ENCODE measurements around the gene CDR2.

Gene CDR2

DNA sequence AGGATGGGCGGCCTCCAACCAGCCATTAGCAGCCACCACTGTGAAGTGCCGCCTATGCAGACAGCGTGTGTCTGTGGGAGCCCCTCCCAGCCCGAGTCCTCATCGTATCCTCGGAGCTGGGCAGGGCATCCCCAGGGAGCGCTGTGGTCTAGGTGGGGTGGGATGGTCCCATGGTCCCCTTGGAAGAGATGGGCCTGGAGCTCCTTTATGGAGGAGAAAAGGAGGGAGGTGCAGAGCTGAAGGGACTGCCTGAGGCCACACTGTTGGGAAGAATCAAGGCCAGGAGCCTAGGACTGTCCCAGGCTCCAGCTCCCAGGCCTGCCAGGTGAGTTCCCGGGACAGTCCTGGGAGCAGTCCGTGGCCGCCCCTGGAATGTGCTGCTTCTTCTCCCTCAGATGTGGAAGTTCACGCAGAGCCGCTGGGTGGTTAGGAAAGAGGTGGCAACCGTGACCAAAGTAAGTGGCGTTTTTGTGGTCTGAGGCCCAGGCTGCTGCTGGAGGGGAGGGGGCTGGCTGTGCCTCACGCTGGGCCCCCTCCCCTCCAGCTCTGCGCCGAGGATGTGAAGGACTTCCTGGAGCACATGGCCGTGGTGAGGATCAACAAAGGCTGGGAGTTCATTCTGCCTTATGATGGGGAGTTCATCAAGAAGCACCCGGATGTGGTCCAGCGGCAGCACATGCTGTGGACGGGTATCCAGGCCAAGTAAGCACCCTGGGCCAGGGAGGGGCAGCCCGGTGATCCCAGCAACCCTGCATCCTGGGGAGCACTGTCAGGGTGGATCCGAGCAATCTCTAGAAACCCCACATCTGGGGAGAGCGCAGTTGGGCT lies 50.2 kb downstream of the CDR2 start:
- TF ChIP-seq, protein P1, sequence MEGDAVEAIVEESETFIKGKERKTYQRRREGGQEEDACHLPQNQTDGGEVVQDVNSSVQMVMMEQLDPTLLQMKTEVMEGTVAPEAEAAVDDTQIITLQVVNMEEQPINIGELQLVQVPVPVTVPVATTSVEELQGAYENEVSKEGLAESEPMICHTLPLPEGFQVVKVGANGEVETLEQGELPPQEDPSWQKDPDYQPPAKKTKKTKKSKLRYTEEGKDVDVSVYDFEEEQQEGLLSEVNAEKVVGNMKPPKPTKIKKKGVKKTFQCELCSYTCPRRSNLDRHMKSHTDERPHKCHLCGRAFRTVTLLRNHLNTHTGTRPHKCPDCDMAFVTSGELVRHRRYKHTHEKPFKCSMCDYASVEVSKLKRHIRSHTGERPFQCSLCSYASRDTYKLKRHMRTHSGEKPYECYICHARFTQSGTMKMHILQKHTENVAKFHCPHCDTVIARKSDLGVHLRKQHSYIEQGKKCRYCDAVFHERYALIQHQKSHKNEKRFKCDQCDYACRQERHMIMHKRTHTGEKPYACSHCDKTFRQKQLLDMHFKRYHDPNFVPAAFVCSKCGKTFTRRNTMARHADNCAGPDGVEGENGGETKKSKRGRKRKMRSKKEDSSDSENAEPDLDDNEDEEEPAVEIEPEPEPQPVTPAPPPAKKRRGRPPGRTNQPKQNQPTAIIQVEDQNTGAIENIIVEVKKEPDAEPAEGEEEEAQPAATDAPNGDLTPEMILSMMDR (IDR thresholded peaks at IDR 0.05; ENCODE audit: control extremely low read depth, extremely low read depth, low read depth, missing control alignments): no peak
- no peak for DNase-seq (ENCODE audit: extremely low spot score)
- ChIA-PET CTCF (interaction anchor here (0.9 to 2.5 kb wide), 2 partner anchors 11 to 24 kb away, joined by 3 to 5 read pairs; no protein-coding TSS in a partner anchor), POLR2A (interaction anchor here (0.5 kb wide), 1 partner anchor 59 kb away, joined by 5 read pairs; no protein-coding TSS in a partner anchor)

DNA sequence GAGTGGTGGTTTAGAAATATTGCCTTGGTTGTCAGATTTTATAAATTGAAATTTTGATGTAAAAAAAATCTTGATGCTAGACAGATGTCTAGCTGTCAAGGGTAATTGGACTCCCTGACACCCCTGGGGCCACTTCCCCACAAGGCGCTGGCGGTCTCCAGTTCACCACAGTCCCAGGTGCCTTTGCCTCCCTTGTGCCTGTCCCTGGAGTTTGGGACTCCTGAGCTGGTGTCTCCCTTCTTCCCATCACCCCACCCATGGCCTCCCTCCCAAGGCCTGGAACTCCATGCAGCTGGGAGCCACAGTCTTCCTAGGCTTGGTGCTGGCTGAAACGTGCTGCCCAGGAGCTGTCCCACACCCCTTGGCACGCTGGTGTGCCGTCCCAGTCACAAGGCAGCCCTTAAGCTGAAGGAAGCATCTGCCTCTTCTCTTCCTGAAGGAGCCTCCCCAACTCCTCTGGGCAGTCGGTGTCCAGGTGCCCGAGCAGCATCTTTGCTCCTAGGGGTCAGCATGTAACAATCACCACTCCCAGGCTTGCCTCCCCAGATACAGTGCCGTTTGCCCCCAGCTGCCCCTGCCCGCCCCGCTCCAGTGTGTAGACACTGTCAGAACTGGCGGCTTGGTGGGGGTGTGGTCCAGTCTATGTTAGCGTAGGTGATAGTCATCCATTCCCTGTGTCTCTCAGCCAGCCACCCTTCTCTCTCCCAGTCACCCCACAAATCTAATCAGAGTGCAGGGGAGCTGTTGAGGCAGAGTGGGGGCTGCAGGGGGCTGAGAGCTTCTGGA lies 51.1 kb downstream of the CDR2 start:
- TF ChIP-seq, protein P1 (IDR thresholded peaks at IDR 0.05; ENCODE audit: control extremely low read depth, extremely low read depth, low read depth, missing control alignments): no peak
- no peak for DNase-seq (ENCODE audit: extremely low spot score)
- ChIA-PET POLR2A (interaction anchor here (0.5 kb wide), 1 partner anchor 60 kb away, joined by 5 read pairs; no protein-coding TSS in a partner anchor), CTCF (interaction anchor here (0.6 to 0.9 kb wide), 2 partner anchors 23 to 623 kb away, joined by 3 read pairs; no protein-coding TSS in a partner anchor)

DNA sequence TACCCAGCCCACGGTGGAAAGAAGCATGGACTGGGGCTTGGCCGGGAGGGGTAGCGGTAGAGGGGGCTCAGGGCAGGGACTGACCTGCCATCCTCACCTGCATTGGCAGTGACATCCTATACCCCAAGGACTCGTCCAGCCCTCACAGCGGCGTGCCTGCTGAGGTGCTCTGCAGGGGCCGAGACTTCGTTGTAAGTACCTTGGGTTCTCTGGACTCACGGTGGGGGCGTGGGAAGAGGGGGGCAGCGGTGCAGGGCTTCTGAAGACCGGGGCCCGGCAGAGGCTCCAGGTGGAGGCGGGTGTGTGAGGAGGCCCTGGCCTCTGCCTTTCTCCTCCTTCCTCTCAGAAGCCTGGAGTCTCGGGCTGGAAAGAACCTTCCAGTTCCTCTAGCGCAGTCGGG lies 51.7 kb downstream of the CDR2 start:
- TF ChIP-seq, protein P1 (IDR thresholded peaks at IDR 0.05; ENCODE audit: control extremely low read depth, extremely low read depth, low read depth, missing control alignments): no peak
- DNase-seq (ENCODE audit: extremely low spot score): no peak
- ChIA-PET POLR2A (no interaction called here), CTCF (no interaction called here)

DNA sequence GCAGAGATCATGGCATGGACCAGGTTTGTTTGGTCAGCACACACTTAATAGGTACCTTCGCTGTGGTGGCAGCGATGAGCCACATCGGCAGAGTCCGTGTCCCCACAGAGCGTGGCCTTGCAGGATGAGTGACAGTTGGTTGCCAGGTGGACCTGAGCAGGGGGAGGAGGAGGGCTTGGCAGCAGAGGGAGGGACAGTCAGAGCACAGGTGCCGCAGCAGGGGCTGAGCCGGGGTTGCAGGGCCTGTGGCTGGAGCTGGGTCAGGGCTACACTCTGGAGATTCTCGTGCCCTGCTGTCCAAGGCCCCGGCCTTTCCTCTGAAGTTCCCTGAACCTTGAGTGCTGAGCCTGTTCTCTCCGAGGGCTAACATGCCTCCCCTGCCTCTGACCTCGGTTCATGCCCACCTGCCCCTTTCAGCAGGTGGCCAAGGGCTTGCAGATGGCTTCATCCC lies 52.4 kb downstream of the CDR2 start:
- no peak for DNase-seq (ENCODE audit: extremely low spot score)
- ChIA-PET POLR2A (no interaction called here), CTCF (interaction anchor here (0.6 to 1.6 kb wide), 3 partner anchors 8 to 16 kb away, joined by 4 to 9 read pairs (median 8); no protein-coding TSS in a partner anchor)
- TF ChIP-seq, protein P1 (IDR thresholded peaks at IDR 0.05; ENCODE audit: control extremely low read depth, extremely low read depth, low read depth, missing control alignments): no peak

DNA sequence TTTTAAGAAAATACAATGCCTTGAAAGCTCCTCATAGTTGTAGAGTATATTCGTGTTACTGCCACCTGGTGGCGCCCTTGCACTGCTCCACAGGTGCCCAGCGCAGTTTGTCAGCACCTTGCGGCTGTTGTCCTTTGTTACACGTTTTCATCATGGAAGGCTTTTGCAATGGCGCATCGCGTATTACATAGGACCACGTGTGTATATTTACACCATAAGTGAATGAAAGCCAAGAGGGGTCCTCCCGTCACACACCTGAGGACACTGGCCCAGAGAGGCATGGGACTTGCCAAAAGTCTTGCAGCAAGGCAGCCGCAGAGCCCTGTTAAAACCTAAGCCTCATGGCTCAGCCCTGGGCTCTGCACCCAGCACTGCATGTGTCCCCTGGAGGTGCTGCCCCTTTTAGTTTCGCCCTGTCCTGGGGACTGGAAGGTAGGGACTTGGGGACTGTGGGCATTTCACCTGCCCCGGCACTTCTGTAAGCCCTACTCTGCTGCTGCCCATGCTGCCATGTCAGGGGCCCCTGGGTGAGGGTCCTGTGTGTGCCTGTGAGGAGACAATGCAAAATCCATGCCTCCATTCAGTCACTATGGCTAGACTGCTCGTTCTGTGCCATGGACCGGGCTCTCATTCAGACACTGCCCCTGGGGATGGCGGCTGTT lies 52.9 kb downstream of the CDR2 start:
- ChIA-PET POLR2A (no interaction called here), CTCF (interaction anchor here (0.6 to 1.6 kb wide), 22 partner anchors 9 to 124 kb away, joined by 3 to 11 read pairs (median 4); partner anchors contain the start of gene CDR2)
- peak; percentile 79 for DNase-seq (ENCODE audit: extremely low spot score)
- TF ChIP-seq, protein P1 (IDR thresholded peaks at IDR 0.05; ENCODE audit: control extremely low read depth, extremely low read depth, low read depth, missing control alignments): peak; percentile 75

Data from GM10248 (cell line).